Progenitor cell of endocrine pancreas (in vitro differentiated cells): ENCODE data around the gene SPATA16. TPM values are rescaled to one million over a fixed set of nuclear protein-coding genes. Genes with fewer than 3 reads are reported as not detected.

Experiments used
- DNase-seq: peaks from one replicate; pipeline ENCODE4 v3.0.0; 2021; ENCODE audit warnings: low spot score; ENCODE audit not compliant: unreplicated experiment
- H3K27ac Mint-ChIP-seq: 2 replicates; pipeline ENCODE4 v1.8.0; 2021; ENCODE audit warnings: mild to moderate bottlenecking, moderate library complexity, mixed read lengths
- H3K27me3 Mint-ChIP-seq: 2 replicates; pipeline ENCODE4 v1.8.0; 2021; ENCODE audit warnings: mixed read lengths
- H3K36me3 Mint-ChIP-seq: 2 replicates; pipeline ENCODE4 v1.8.0; 2022; ENCODE audit warnings: mixed read lengths; ENCODE audit not compliant: insufficient read depth
- H3K4me1 Mint-ChIP-seq: 2 replicates; pipeline ENCODE4 v1.8.0; 2021; ENCODE audit warnings: low read depth, mixed read lengths
- H3K4me3 Mint-ChIP-seq: 2 replicates; pipeline ENCODE4 v1.8.0; 2021; ENCODE audit warnings: low read depth, mild to moderate bottlenecking, moderate library complexity, mixed read lengths
- H3K9me3 Mint-ChIP-seq: 2 replicates; pipeline ENCODE4 v1.8.0; 2021; ENCODE audit warnings: low read depth, mixed read lengths
- CTCF ChIP-seq: fragments of 200-600 bp; sonication (generic); IDR thresholded peaks from one replicate; pipeline ENCODE4 v1.5.0; 2021; ENCODE audit warnings: antibody characterized with exemption, mild to moderate bottlenecking; ENCODE audit not compliant: unreplicated experiment
- total RNA-seq: library from RNA; stranded (reverse); gene quantifications from 2 replicates; pipeline ENCODE4 v1.2.1, GENCODE V29; 2021

Gene SPATA16
- total RNA-seq, 1 donor from 2014 or later: 0.43 TPM

GRCh38 chr3:173109143-173109542, 31.9 kb downstream of the SPATA16 start:
- Mint-ChIP-seq H3K4me3 (no peak overlapping the region), H3K9me3 (no peaks in the 10 kb centered on the region), H3K36me3 (no peaks in the 10 kb centered on the region), H3K27ac (no peak overlapping the region), H3K27me3 (no peaks in the 10 kb centered on the region), H3K4me1 (peaks cover 1% of the 10 kb centered on the region)
- no peak for TF ChIP-seq CTCF
- DNase-seq: no peak

- no peaks in the 10 kb centered on the region for H3K27me3 Mint-ChIP-seq
- H3K27ac Mint-ChIP-seq: no peak overlapping the region
- peaks cover 3% of the 10 kb centered on the region for H3K36me3 Mint-ChIP-seq
- no peak overlapping the region for H3K4me3 Mint-ChIP-seq
- no peak for DNase-seq
- no peaks in the 10 kb centered on the region for H3K4me1 Mint-ChIP-seq
- no peak for TF ChIP-seq CTCF
- peaks cover 11% of the 10 kb centered on the region for H3K9me3 Mint-ChIP-seq
Observed at GRCh38 chr3:173103469-173103868, 37.6 kb downstream of the SPATA16 start.

- Mint-ChIP-seq H3K4me3 (no peak overlapping the region), H3K4me1 (no peaks in the 10 kb centered on the region), H3K27me3 (no peaks in the 10 kb centered on the region), H3K36me3 (peaks cover 3% of the 10 kb centered on the region), H3K9me3 (peaks cover 11% of the 10 kb centered on the region), H3K27ac (no peak overlapping the region)
- no peak for TF ChIP-seq CTCF
- no peak for DNase-seq
Observed at GRCh38 chr3:173098959-173099358, 42.1 kb downstream of the SPATA16 start.

- Mint-ChIP-seq H3K9me3 (peaks cover 6% of the 10 kb centered on the region), H3K27me3 (no peaks in the 10 kb centered on the region), H3K36me3 (peaks cover 2% of the 10 kb centered on the region), H3K27ac (no peak overlapping the region), H3K4me1 (no peaks in the 10 kb centered on the region), H3K4me3 (no peak overlapping the region)
- no peak for DNase-seq
- no peak for TF ChIP-seq CTCF
Observed at GRCh38 chr3:173096994-173097785, 43.8 kb downstream of the SPATA16 start.

GRCh38 chr3:173096140-173096539, 44.9 kb downstream of the SPATA16 start:
- Mint-ChIP-seq H3K9me3 (no peaks in the 10 kb centered on the region), H3K4me1 (no peaks in the 10 kb centered on the region), H3K4me3 (no peak overlapping the region), H3K36me3 (no peaks in the 10 kb centered on the region), H3K27ac (no peak overlapping the region), H3K27me3 (no peaks in the 10 kb centered on the region)
- no peak for TF ChIP-seq CTCF
- no peak for DNase-seq
